Stimulated activated CD4-positive, alpha-beta T cell treated with anti-CD3 and anti-CD28 coated beads, Interleukin-15, amount 100 ng/mL, for 24 hours (primary cell): Measurements from ENCODE around the gene CTNNBL1.
"Not testable (repeated sequence)": the region's sequence is repeated elsewhere in the genome, so short reads cannot be mapped to it uniquely, and the experiment has no call there.

ENCODE experiments used
- DNase-seq: peaks from one replicate; pipeline ENCODE4 v3.0.0-alpha.2; 2020

CTNNBL1 gene

GRCh38 chr20:37829128-37829527, 135.3 kb downstream of the CTNNBL1 start:
- DNase-seq, result no peak

GRCh38 chr20:37833221-37833896, 139.5 kb downstream of the CTNNBL1 start:
- no peak for DNase-seq

GRCh38 chr20:37836926-37837325, 143.1 kb downstream of the CTNNBL1 start:
- DNase-seq, result no peak

- DNase-seq, result no peak
These were observed 144.1 kb downstream of the CTNNBL1 start for GRCh38 chr20:37837924-37838323.

- no peak for DNase-seq
These were observed 145.1 kb downstream of the CTNNBL1 start for GRCh38 chr20:37838769-37839431.

GRCh38 chr20:37839432-37839827, 145.6 kb downstream of the CTNNBL1 start:
- DNase-seq, result no peak

- no peak for DNase-seq
These were observed 146.1 kb downstream of the CTNNBL1 start for GRCh38 chr20:37839955-37840354.

GRCh38 chr20:37841389-37841788, 147.6 kb downstream of the CTNNBL1 start:
- no peak for DNase-seq

GRCh38 chr20:37841971-37842370, 148.1 kb downstream of the CTNNBL1 start:
- no peak for DNase-seq

GRCh38 chr20:37845241-37845681, 151.4 kb downstream of the CTNNBL1 start:
- DNase-seq, result no peak

- no peak for DNase-seq
These were observed 152.0 kb downstream of the CTNNBL1 start for GRCh38 chr20:37845878-37846277.

GRCh38 chr20:37846573-37846972, 152.7 kb downstream of the CTNNBL1 start:
- no peak for DNase-seq

GRCh38 chr20:37848706-37849105, 154.9 kb downstream of the CTNNBL1 start:
- DNase-seq, result no peak

GRCh38 chr20:37849156-37849555, 155.3 kb downstream of the CTNNBL1 start:
- DNase-seq, result no peak

- DNase-seq, result no peak
These were observed 155.7 kb downstream of the CTNNBL1 start for GRCh38 chr20:37849566-37849965.

GRCh38 chr20:37850036-37850592, 156.3 kb downstream of the CTNNBL1 start:
- DNase-seq, result no peak

GRCh38 chr20:37850724-37851355, 157.0 kb downstream of the CTNNBL1 start:
- no peak for DNase-seq

GRCh38 chr20:37852666-37853065, 158.8 kb downstream of the CTNNBL1 start:
- no peak for DNase-seq

- DNase-seq, result no peak
These were observed 160.1 kb downstream of the CTNNBL1 start for GRCh38 chr20:37853823-37854375.

GRCh38 chr20:37856034-37856433, 162.2 kb downstream of the CTNNBL1 start:
- DNase-seq, result not testable (repeated sequence)

- DNase-seq, result no peak
These were observed 163.3 kb downstream of the CTNNBL1 start for GRCh38 chr20:37856932-37857660.

GRCh38 chr20:37859406-37860171, 165.8 kb downstream of the CTNNBL1 start:
- DNase-seq, result no peak
